Endothelial cell of umbilical vein (primary cell): ENCODE measurements around the gene SLC9A9. TPM values are rescaled to one million over a fixed set of nuclear protein-coding genes. Genes with fewer than 3 reads are reported as not detected.

ENCODE experiments used
- BruUV-seq: library from RNA; stranded (reverse); fragments of 400-500 nt; replicated peaks from 2 replicates; lab custom pipeline; 2021; lab: Mats Ljungman, UMichigan
- CTCF ChIA-PET: fragments of 300-600, 350-600 bp; sonication (Branson Sonifier 250); formaldehyde crosslinking; loops from one replicate; lab custom pipeline; 2021; ENCODE audit warnings: antibody characterized with exemption, inconsistent platforms; lab: Charles Lee
- POLR2A ChIA-PET: fragments of 300-600, 350-600 bp; sonication (Branson Sonifier 250); formaldehyde crosslinking; loops from one replicate; lab custom pipeline; 2021; ENCODE audit warnings: antibody characterized with exemption, inconsistent platforms; lab: Charles Lee
- DNase-seq: peaks from one replicate; pipeline ENCODE4 v3.0.0-alpha.2; 2011; ENCODE audit warnings: low read depth, low spot score
- FAIRE-seq: peaks from 2 replicates; lab custom pipeline; 2011; peaks lifted over from hg19 to GRCh38; lab: Jason Lieb, UNC
- H2AFZ ChIP-seq: 2 replicates; pipeline ENCODE4 v1.6.0; 2012; ENCODE audit warnings: low read depth, low read length, control low read depth, inconsistent platforms
- H3K27ac ChIP-seq: 2 replicates; pipeline ENCODE4 v1.5.1; 2011; ENCODE audit warnings: low read depth, mild to moderate bottlenecking, control low read depth, low read length, moderate library complexity; ENCODE audit not compliant: insufficient read depth
- H3K27me3 ChIP-seq, 2 experiments: 2 replicates each; pipeline versions ENCODE4 v1.6.0 to v1.6.1; 2011; ENCODE audit warnings: low read length in 2 of 2, mixed read lengths in 1 of 2; ENCODE audit not compliant: control insufficient read depth in 2 of 2, insufficient read depth in 2 of 2
- H3K36me3 ChIP-seq, 2 experiments: 2 replicates in 1 of 2; 3 replicates in 1 of 2; pipeline ENCODE4 v1.5.1; 2011; ENCODE audit warnings: low read length in 2 of 2, mild to moderate bottlenecking in 1 of 2, moderate library complexity in 1 of 2; ENCODE audit not compliant: control insufficient read depth in 2 of 2, insufficient read depth in 2 of 2; ENCODE audit errors: extremely low read depth in 1 of 2
- H3K4me1 ChIP-seq: 3 replicates; pipeline ENCODE4 v1.5.1; 2011; ENCODE audit warnings: mild to moderate bottlenecking, low read length; ENCODE audit not compliant: control insufficient read depth, insufficient read depth; ENCODE audit errors: extremely low read depth
- H3K4me2 ChIP-seq: 2 replicates; pipeline ENCODE4 v1.6.1; 2011; ENCODE audit warnings: low read length, control low read depth, mixed read lengths; ENCODE audit not compliant: insufficient read depth
- H3K4me3 ChIP-seq, 3 experiments: fragments of 200-600 bp in 1 of 3; sonication (generic), shearing (Covaris generic) in 1 of 3; replicated peaks in 1 of 3; 2 replicates each; pipeline ENCODE4 v1.5.1; 2011 to 2016; ENCODE audit warnings: control low read depth in 3 of 3, low read length in 3 of 3, mild to moderate bottlenecking in 2 of 3, inconsistent platforms in 1 of 3, low read depth in 1 of 3, moderate library complexity in 1 of 3; ENCODE audit not compliant: insufficient read depth in 1 of 3
- H3K79me2 ChIP-seq: 2 replicates; pipeline ENCODE4 v1.6.0; 2012; ENCODE audit warnings: low read length, inconsistent platforms; ENCODE audit not compliant: control insufficient read depth, insufficient read depth
- H3K9ac ChIP-seq: replicated peaks from 2 replicates; pipeline ENCODE3; 2011; ENCODE audit warnings: low read length, control low read depth; ENCODE audit not compliant: insufficient read depth; ENCODE audit errors: extremely low read depth
- H3K9me1 ChIP-seq: replicated peaks from 3 replicates; pipeline ENCODE4 v1.6.0; 2011; ENCODE audit warnings: mild to moderate bottlenecking, low read length; ENCODE audit not compliant: control insufficient read depth, insufficient read depth; ENCODE audit errors: extremely low read depth
- H3K9me3 ChIP-seq: replicated peaks from 2 replicates; pipeline ENCODE4 v1.5.1; 2012; ENCODE audit warnings: low read length, inconsistent platforms; ENCODE audit not compliant: control insufficient read depth, insufficient read depth
- H4K20me1 ChIP-seq: replicated peaks from 2 replicates; pipeline ENCODE3; 2011; ENCODE audit warnings: mild to moderate bottlenecking, low read length; ENCODE audit not compliant: control insufficient read depth, insufficient read depth; ENCODE audit errors: extremely low read depth
- EZH2 ChIP-seq: IDR thresholded peaks from 2 replicates; pipeline ENCODE4 v1.6.1; 2012; ENCODE audit warnings: borderline replicate concordance, low read depth, mild to moderate bottlenecking, moderate library complexity, low read length, inconsistent platforms; ENCODE audit not compliant: severe bottlenecking
- FOS ChIP-seq: IDR thresholded peaks from 2 replicates; pipeline ENCODE4 v1.6.1; 2011; ENCODE audit warnings: mild to moderate bottlenecking, low read length, moderate library complexity, borderline replicate concordance; ENCODE audit not compliant: insufficient read depth
- GATA2 ChIP-seq: IDR thresholded peaks from 2 replicates; pipeline ENCODE4 v1.7.0; 2011; ENCODE audit warnings: low read depth, mild to moderate bottlenecking, moderate library complexity, mixed read lengths, low read length; ENCODE audit not compliant: insufficient read length, insufficient read depth
- JUN ChIP-seq: IDR thresholded peaks from 2 replicates; pipeline ENCODE4 v1.6.1; 2011; ENCODE audit warnings: borderline replicate concordance, low read depth; ENCODE audit not compliant: insufficient read length, insufficient read depth
- MYC ChIP-seq: IDR thresholded peaks from one replicate; pipeline ENCODE4 v1.6.1; 2011; ENCODE audit warnings: mild to moderate bottlenecking, low read depth, low read length
- POLR2A ChIP-seq: IDR thresholded peaks from 2 replicates; pipeline ENCODE4 v1.6.1; 2012; ENCODE audit warnings: low read depth, mild to moderate bottlenecking, control low read depth, low read length
- POLR2AphosphoS5 ChIP-seq: IDR thresholded peaks from 2 replicates; pipeline ENCODE4 v1.6.1; 2012; ENCODE audit warnings: low read depth, mild to moderate bottlenecking, control low read depth, low read length, moderate library complexity; ENCODE audit not compliant: insufficient read depth
- dilution Hi-C: fragments of 300-500 bp; cut with MboI; formaldehyde crosslinking; loops from one replicate; pipeline ENCODE4 v1.15.0; 2019; ENCODE audit warnings: low sequenced_read_pairs; ENCODE audit not compliant: extremely low pct_ligation_motif_present
- intact Hi-C: fragments of 100-400 bp; cut with micrococcal nuclease; formaldehyde crosslinking; loops from one replicate; pipeline ENCODE4 v1.10.0; 2022
- polyA plus RNA-seq, 4 experiments: library from polyadenylated mRNA; depleted of rRNA in 3 of 4; stranded (reverse) in 3 of 4; unstranded in 1 of 4; fragments of >200 nt; gene quantifications; 2 replicates each; pipeline versions ENCODE4 v1.2.1 to v1.2.3, GENCODE V29; 2011 to 2012; ENCODE audit warnings: missing spikeins in 1 of 4
- total RNA-seq: library from RNA; stranded (reverse); gene quantifications from 2 replicates; pipeline ENCODE4 v1.2.3, GENCODE V29; 2021
- TF ChIP-seq, protein P1 (sequence below): IDR thresholded peaks from 2 replicates; pipeline ENCODE4 v1.6.1; 2011; ENCODE audit not compliant: insufficient read depth, insufficient read length
- TF ChIP-seq, protein P2 (sequence below), 2 donors: IDR thresholded peaks; 1 replicate in 1 of 2; 2 replicates in 1 of 2; pipeline ENCODE4 v1.5.1; 2011; ENCODE audit warnings: low read length in 2 of 2, mild to moderate bottlenecking in 2 of 2, moderate library complexity in 2 of 2, control low read depth in 1 of 2, inconsistent platforms in 1 of 2, low read depth in 1 of 2; ENCODE audit not compliant: insufficient read depth in 1 of 2; ENCODE audit errors: extremely low read depth in 1 of 2

SLC9A9 gene
- total and polyA plus RNA-seq, 2 donors (not counting 3 experiments of a cell fraction or from before 2014, with no cell fraction given): 1.5 to 1.8 TPM

DNA sequence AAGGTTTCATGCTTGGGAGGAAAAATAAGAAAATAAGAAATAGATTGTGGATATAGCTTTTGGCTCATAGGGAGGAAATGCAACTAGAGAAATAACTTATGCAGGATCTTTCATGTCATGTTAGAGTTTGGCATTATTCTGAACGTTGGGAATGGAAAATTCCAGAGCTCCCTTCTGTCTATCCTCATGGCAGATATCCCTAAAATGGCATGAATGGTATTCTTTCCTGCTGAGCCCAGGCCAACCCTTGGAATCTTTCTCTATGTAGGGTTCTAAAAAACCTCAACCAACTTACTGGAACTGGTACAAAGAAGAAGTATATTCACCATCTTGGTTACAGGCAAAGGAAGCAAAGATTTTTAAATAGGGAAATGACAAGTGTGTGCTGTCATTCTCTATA lies 516.2 kb downstream of the SLC9A9 start:
- H3K27me3 ChIP-seq: no peaks in the 10 kb centered on the region
- no peak overlapping the region for H3K9ac ChIP-seq
- TF ChIP-seq FOS (no peak), EZH2 (no peak), POLR2A (no peak), JUN (no peak), GATA2 (no peak), POLR2AphosphoS5 (no peak), MYC (no peak)
- TF ChIP-seq, protein P1, sequence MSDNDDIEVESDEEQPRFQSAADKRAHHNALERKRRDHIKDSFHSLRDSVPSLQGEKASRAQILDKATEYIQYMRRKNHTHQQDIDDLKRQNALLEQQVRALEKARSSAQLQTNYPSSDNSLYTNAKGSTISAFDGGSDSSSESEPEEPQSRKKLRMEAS: no peak
- TF ChIP-seq, protein P2, sequence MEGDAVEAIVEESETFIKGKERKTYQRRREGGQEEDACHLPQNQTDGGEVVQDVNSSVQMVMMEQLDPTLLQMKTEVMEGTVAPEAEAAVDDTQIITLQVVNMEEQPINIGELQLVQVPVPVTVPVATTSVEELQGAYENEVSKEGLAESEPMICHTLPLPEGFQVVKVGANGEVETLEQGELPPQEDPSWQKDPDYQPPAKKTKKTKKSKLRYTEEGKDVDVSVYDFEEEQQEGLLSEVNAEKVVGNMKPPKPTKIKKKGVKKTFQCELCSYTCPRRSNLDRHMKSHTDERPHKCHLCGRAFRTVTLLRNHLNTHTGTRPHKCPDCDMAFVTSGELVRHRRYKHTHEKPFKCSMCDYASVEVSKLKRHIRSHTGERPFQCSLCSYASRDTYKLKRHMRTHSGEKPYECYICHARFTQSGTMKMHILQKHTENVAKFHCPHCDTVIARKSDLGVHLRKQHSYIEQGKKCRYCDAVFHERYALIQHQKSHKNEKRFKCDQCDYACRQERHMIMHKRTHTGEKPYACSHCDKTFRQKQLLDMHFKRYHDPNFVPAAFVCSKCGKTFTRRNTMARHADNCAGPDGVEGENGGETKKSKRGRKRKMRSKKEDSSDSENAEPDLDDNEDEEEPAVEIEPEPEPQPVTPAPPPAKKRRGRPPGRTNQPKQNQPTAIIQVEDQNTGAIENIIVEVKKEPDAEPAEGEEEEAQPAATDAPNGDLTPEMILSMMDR (IDR thresholded peaks at IDR 0.05; ENCODE audit: extremely low read depth in 1 of 2, insufficient read depth in 1 of 2, low read depth in 1 of 2, low read length in 2 of 2): no peak
- H3K36me3 ChIP-seq: no peaks in the 10 kb centered on the region
- H3K27ac ChIP-seq: no peak overlapping the region
- no TSS peak for BruUV-seq
- DNase-seq (no peak), FAIRE-seq (no peak)
- no peaks in the 10 kb centered on the region for H3K9me1 ChIP-seq
- ChIA-PET POLR2A (no interaction called here), CTCF (interaction anchor here (0.6 to 1.8 kb wide), 8 partner anchors 15 to 312 kb away, joined by 3 to 8 read pairs (median 4); no protein-coding TSS in a partner anchor)
- H3K4me1 ChIP-seq: peaks cover 34% of the 10 kb centered on the region
- H2AFZ ChIP-seq: no peak overlapping the region
- H4K20me1 ChIP-seq: no peaks in the 10 kb centered on the region
- dilution Hi-C loops: no loop called here
- H3K9me3 ChIP-seq: no peaks in the 10 kb centered on the region
- intact Hi-C loops: no loop called here
- no peak overlapping the region for H3K4me2 ChIP-seq
- no peaks in the 10 kb centered on the region for H3K79me2 ChIP-seq
- no peak overlapping the region for H3K4me3 ChIP-seq
